NCI-H2196 (cell line): ENCODE measurements around the gene IL6.
"Not testable (repeated sequence)": the region's sequence is repeated elsewhere in the genome, so short reads cannot be mapped to it uniquely, and the experiment has no call there.

ENCODE experiments used
- DNase-seq: peaks from one replicate; lab custom pipeline; 2025; ENCODE audit not compliant: unreplicated experiment; lab: John Stamatoyannopoulos, UW

IL6 gene

GRCh38 chr7:22703978-22704610 is 22.9 kb upstream of the IL6 start:
- DNase-seq = not testable (repeated sequence)

GRCh38 chr7:22704722-22705121 is 22.3 kb upstream of the IL6 start:
- not testable (repeated sequence) for DNase-seq

- not testable (repeated sequence) for DNase-seq
These were observed 21.1 kb upstream of the IL6 start for GRCh38 chr7:22705874-22706273.

- not testable (repeated sequence) for DNase-seq
These were observed 19.8 kb upstream of the IL6 start for GRCh38 chr7:22707026-22707691.

GRCh38 chr7:22708214-22708613 is 18.8 kb upstream of the IL6 start:
- not testable (repeated sequence) for DNase-seq

- DNase-seq = not testable (repeated sequence)
These were observed 18.3 kb upstream of the IL6 start for GRCh38 chr7:22708677-22709061.

- not testable (repeated sequence) for DNase-seq
These were observed 17.8 kb upstream of the IL6 start for GRCh38 chr7:22709062-22709829.

GRCh38 chr7:22709857-22710256 is 17.1 kb upstream of the IL6 start:
- no peak for DNase-seq

GRCh38 chr7:22712999-22713398 is 14.0 kb upstream of the IL6 start:
- no peak for DNase-seq

- no peak for DNase-seq
These were observed 13.5 kb upstream of the IL6 start for GRCh38 chr7:22713463-22713862.

- no peak for DNase-seq
These were observed 11.0 kb upstream of the IL6 start for GRCh38 chr7:22715969-22716368.

- DNase-seq = no peak
These were observed 9.2 kb upstream of the IL6 start for GRCh38 chr7:22717760-22718159.

GRCh38 chr7:22718200-22718711 is 8.7 kb upstream of the IL6 start:
- DNase-seq = no peak

- DNase-seq = no peak
These were observed 8.0 kb upstream of the IL6 start for GRCh38 chr7:22718911-22719420.

GRCh38 chr7:22720791-22721786 is 5.9 kb upstream of the IL6 start:
- DNase-seq = no peak

GRCh38 chr7:22722536-22723180 is 4.3 kb upstream of the IL6 start:
- DNase-seq = no peak

- DNase-seq = no peak
These were observed 3.8 kb upstream of the IL6 start for GRCh38 chr7:22723181-22723601.

- no peak for DNase-seq
These were observed 3.4 kb upstream of the IL6 start for GRCh38 chr7:22723637-22724036.

GRCh38 chr7:22724861-22725260 is 2.1 kb upstream of the IL6 start:
- no peak for DNase-seq

- peak; percentile 14 for DNase-seq
These were observed 1.4 kb upstream of the IL6 start for GRCh38 chr7:22725585-22725984.
